ENCODE data around the gene CCDC40. TPM values are rescaled to one million over a fixed set of nuclear protein-coding genes. Genes with fewer than 3 reads are reported as not detected.

The CCDC40 gene
- total and polyA plus RNA-seq, 9 of the 15 experiments (the other 6 are each of a cell fraction or from before 2014, with no cell fraction given) = 0.07 to 0.33 TPM; not detected in 7

- peak; percentile 93 for TF ChIP-seq REST (IDR thresholded peaks at IDR 0.05; ENCODE audit: borderline replicate concordance)
- peak; percentile 63; the same call in 1 of the 2 replicates for TF ChIP-seq REST (CRISPR knock-in tag; IDR thresholded peaks at IDR 0.05; ENCODE audit: low read depth)
- no peak for TF ChIP-seq ZKSCAN8 (CRISPR knock-in tag; IDR thresholded peaks at IDR 0.05)
- no peak for TF ChIP-seq THAP7 (CRISPR knock-in tag; IDR thresholded peaks at IDR 0.05)
- TF ChIP-seq FUS (optimal IDR thresholded peaks at IDR 0.05; ENCODE audit: low read depth, low read length) = peak; percentile 70
- 0 out of 2 replicates have a peak, but pooled peaks have one; percentile 39 for TF ChIP-seq ZNF431 (CRISPR knock-in tag; IDR thresholded peaks at IDR 0.05)
- TF ChIP-seq MED1 (CRISPR knock-in tag; IDR thresholded peaks at IDR 0.05; ENCODE audit: borderline replicate concordance) = no peak
- TF ChIP-seq STAG1 (CRISPR knock-in tag; IDR thresholded peaks at IDR 0.05; ENCODE audit: borderline replicate concordance) = no peak
- TF ChIP-seq PURB (CRISPR knock-in tag; IDR thresholded peaks at IDR 0.05; ENCODE audit: low read depth) = no peak
- no peak for TF ChIP-seq MEF2D (tag; conservative IDR thresholded peaks at IDR 0.05; ENCODE audit: low read depth)
- TF ChIP-seq CCNT2 (IDR thresholded peaks at IDR 0.05; ENCODE audit: borderline replicate concordance, extremely low read depth, insufficient read length, low read depth, low read length) = peak; percentile 61
- peak; percentile 63 to 85 (median 78) for TF ChIP-seq CTCF (IDR thresholded peaks at IDR 0.05 in 2 of 3, conservative IDR thresholded peaks at IDR 0.05 in 1 of 3; ENCODE audit: insufficient read depth in 2 of 3, low read depth in 1 of 3, low read length in 3 of 3)
- no peak for TF ChIP-seq SMARCE1 (IDR thresholded peaks at IDR 0.05)
- no peak for TF ChIP-seq ZNF143 (CRISPR knock-in tag; IDR thresholded peaks at IDR 0.05)
- TF ChIP-seq POLR2B (IDR thresholded peaks at IDR 0.05; ENCODE audit: low read depth, partially characterized antibody) = no peak
- no peak for TF ChIP-seq NCOA1 (IDR thresholded peaks at IDR 0.05; ENCODE audit: low read depth)
- TF ChIP-seq ZNF311 (CRISPR knock-in tag; IDR thresholded peaks at IDR 0.05) = no peak
- TF ChIP-seq ZEB2 (IDR thresholded peaks at IDR 0.05) = no peak
Measured at GRCh38 chr17:80101011-80101945, 64.8 kb downstream of the CCDC40 start, which contains the start of gene GAA (continued).

Measured in K562 (cell line).